Stimulated activated CD4-positive, alpha-beta T cell treated with anti-CD3 and anti-CD28 coated beads, Interleukin-4, amount 100 ng/mL, for 4 hours (primary cell): ENCODE results near the gene CNTD1.

Source experiments
- DNase-seq, 2 experiments: peaks; one replicate each; pipeline ENCODE4 v3.0.0-alpha.2; 2020

Gene CNTD1

DNA sequence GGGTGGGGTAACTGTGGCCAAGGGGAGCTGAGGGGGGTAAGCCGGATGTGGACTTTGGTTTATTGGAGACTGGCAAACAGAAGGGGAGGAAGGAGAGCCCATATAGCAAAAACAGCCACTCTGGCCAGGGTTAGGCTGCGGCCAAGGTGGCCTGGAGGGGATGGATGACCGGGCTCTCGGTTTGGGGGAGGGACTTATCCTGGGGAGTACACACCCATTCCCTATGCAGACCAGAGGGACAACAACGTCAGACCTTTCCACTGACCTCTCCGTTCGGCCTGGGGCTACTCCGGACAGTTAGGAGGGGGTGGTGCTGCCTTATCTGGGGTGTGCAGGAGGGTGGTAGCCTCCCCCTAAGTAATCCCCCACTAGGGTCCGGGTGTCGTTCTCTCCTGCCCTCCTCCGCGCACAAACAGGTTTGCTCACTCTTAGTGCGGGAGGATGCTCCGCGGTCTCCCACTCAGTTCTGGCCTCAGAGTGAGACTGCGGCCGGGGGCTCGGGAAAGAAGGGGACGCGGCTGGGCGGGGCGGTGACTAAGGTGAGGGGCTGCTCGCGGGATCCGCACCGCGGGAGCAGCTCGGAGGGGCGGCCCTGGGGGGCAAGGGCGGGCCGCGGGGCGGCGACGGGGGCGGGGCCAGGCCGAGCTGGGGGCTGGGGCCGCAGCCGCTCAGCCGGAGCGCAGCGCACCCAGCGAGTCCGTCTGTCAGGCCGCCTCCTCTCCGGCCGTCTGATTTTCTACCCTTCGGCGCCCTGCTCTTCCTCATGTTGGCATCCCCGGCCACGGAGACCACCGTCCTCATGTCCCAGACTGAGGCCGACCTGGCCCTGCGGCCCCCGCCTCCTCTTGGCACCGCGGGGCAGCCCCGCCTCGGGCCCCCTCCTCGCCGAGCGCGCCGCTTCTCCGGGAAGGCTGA lies 18.5 kb upstream of the CNTD1 start, which contains the start of gene WNK4:
Gene WNK4, plus strand, starts transcription at position 675 of the 915 bp plus-strand sequence. Its CDS starts 89 bp downstream, at position 764.
- no peak for DNase-seq

DNA sequence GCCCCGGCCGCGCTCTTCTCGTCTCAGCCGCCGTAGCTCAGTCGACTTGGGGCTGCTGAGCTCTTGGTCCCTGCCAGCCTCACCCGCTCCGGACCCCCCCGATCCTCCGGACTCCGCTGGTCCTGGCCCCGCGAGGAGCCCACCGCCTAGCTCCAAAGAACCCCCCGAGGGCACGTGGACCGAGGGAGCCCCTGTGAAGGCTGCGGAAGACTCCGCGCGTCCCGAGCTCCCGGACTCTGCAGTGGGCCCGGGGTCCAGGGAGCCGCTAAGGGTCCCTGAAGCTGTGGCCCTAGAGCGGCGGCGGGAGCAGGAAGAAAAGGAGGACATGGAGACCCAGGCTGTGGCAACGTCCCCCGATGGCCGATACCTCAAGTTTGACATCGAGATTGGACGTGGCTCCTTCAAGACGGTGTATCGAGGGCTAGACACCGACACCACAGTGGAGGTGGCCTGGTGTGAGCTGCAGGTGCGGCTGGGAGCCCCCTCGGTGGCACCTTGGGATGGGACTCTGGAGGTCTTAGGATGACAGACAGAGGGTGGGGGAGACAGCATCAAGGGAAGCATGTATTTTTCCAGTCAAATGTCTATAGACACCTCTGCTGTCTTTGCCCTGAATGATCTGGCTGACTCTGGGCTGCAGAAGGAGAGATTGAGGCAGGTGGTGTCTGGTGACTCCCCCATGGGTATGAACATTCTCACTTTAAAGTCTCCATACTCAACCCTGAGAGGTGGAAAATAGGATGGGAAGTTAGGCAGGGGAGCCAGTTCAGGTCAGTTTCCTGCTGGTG lies 17.6 kb upstream of the CNTD1 start:
- no peak for DNase-seq

DNA sequence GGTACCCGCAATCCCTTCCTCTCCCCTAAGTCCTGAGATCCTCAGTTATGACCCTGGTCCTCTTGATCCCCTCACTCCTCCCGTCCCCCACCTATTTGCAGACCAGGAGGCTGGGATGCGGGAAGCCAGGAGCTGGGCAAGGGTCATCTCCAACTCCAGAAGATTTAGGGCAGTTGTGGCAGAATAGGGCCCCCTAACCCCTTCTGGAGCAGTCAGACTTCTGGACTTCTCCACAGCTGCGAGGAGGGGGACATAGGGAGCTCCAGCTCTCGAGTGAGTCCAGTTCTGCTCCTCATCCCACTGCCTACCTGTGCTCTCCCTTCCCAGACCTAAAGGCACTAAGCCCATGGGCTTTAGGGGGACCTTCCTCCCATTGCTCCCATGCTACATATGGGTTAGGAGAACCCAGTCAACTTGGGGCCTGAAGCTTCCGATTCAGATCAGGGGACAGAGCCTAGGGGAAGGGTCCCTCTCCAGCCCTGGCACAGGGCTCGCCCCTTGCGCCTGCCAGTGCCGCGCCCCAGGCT lies 17.0 kb upstream of the CNTD1 start:
- DNase-seq: no peak

DNA sequence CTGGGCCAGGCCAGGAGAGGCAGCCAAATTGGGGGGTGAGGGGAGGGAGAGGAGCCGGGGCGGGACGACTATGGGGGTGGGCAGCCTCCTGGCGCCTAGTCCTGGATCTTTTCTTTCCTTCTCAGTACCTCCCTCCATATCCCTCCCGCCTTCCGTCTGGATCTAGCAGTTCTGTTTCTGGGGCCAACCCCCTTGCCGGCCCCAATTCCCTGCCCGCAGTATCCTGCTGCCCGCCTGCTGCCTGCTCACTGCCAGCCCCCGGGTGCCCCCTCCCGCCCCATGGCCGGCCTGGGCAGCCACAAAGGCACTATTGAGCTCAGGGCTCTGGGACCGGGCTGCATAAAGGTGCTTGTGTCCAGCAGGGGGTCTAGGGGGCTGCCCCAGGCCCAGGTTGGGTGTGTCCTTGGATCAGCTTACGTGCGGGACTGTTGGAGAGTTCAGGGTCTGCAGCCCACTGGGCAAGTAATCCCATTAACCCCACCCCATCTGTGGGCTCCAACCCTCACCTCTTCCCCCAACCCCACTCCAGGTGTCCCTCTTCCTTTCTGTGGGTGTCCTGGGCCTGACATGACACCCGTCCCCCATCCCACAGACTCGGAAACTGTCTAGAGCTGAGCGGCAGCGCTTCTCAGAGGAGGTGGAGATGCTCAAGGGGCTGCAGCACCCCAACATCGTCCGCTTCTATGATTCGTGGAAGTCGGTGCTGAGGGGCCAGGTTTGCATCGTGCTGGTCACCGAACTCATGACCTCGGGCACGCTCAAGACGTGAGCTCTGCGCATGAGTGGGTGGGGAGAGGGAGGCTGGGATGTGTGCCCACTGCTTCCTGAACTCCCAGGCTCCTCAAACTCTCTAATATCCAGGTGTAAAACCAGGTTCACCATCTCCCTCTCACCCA lies 16.2 kb upstream of the CNTD1 start:
- DNase-seq: no peak

DNA sequence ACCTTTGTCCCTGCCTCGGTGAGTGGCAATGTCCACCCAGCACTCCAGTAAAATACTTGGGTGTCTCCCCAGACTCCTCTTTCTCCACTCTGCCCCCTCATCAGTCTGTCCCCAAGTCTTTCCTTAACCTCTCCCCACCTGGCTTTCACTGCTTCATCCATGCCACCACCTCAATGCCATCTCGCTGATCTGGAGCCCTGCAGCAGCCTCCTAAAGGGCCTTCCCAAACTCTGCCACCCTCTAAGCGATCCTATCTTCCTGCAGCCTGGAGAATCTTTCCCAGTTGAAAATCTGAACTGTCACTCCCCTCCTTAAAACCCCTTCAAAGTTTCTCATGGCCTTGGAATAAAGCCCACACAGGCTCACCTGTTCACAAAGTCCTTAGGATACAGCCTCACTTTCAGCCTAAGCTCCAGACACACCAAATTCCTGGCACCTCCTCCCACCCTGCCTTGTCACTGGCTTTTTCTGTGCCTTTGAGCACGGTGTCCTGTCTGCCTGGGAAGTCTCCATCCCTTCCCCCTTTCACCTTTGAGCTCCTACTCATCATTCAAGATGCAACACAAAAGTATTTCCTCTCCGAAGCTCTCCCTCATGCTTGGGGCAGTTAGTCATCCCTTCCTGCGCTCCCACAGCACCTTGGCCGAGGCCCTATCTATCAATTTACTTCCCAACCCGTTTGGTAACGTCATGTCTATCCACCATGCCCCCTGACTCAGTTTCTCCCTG lies 15.4 kb upstream of the CNTD1 start:
- no peak for DNase-seq

DNA sequence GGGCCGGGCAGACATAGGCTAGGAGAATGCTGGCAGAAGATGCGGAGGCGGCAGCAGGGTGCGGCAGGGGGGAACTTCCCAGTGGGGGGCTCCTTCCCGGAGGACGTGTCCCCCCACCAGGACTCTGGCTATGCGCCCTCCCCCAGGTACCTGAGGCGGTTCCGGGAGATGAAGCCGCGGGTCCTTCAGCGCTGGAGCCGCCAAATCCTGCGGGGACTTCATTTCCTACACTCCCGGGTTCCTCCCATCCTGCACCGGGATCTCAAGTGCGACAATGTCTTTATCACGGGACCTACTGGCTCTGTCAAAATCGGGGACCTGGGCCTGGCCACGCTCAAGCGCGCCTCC lies 14.9 kb upstream of the CNTD1 start:
- no peak for DNase-seq

DNA sequence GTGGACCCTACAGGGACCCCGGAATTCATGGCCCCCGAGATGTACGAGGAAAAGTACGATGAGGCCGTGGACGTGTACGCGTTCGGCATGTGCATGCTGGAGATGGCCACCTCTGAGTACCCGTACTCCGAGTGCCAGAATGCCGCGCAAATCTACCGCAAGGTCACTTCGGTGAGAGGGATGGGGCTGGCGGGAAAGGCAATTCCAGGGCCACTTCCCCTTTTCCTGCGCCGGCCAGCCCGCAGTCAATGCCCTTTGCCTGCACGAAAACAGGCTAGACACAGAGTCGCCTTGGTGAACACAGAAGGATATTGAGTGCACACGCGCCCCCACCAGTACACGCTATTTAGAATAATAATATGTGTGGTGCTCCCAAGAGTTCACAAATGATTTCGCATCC lies 14.3 kb upstream of the CNTD1 start:
- no peak for DNase-seq

DNA sequence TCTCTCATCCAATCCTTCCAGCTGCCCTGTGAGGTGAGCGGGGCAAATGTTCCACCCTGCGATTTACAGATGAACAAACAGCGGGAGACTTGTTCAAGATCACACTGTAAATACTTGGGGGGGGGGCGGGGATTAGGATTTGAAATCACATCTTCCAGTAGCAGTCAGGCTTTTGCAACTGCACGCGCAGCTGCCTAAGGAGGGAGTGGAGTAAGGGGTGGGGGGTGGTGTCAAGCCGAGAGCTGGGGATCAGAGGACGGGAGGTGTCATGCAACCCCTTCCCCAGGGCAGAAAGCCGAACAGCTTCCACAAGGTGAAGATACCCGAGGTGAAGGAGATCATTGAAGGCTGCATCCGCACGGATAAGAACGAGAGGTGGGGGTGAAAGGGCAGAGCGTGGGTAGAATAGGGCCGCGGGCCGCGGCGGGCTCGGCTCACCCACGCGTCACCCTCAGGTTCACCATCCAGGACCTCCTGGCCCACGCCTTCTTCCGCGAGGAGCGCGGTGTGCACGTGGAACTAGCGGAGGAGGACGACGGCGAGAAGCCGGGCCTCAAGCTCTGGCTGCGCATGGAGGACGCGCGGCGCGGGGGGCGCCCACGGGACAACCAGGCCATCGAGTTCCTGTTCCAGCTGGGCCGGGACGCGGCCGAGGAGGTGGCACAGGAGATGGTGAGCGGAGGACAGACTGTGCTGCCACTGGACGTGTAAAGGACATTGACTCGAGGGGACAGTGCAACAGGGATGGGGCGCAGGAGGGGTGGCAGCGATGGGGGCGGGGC lies 13.7 kb upstream of the CNTD1 start:
- DNase-seq: peak in 1 of 2 experiments; percentile 47

DNA sequence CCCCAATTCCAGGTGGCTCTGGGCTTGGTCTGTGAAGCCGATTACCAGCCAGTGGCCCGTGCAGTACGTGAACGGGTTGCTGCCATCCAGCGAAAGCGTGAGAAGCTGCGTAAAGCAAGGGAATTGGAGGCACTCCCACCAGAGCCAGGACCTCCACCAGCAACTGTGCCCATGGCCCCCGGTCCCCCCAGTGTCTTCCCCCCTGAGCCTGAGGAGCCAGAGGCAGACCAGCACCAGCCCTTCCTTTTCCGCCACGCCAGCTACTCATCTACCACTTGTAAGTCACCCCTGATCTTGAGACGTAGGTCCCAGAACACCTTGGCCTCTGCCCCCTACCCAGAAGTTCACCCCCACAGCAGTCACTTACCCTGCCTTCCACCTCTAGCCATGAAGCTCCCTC lies 11.4 kb upstream of the CNTD1 start:
- no peak for DNase-seq

DNA sequence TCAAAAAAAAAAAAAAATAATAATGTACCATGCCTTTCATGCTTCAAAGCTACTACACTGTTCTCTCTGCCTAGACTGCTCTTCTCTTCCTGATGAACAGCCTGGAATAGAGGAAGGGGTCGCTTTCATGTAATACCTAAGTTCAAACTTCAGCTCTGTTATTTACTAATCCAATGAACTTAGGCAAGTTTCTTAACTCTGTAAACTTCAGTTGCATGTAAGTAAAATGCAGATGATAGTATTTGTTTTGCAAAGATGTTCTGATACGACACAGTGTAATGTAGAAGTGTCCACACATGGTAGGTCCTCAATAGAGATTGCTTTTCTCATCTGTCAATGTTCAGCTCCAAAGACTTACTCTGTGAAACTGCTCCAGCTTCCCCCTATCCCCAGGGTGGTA lies 6.7 kb upstream of the CNTD1 start:
- no peak for DNase-seq

DNA sequence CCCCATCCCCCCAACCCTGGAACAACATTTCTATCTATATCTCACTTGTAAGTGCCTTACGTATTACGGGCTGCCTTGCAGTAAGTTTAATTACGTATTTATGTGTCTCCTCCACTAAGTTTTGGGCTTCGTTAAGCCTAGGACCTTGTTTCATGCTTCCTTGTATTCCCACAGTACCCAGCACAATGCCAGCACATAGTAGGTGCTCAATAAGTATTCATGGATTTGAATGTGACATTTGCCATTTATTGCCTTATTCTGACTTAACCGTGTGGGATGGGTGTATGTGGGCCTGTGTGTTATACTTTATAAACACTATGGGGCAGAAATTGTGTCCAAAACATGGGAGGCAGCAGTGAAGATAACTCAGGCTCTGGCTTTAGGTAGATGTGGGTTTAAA lies 6.1 kb upstream of the CNTD1 start:
- no peak for DNase-seq

DNA sequence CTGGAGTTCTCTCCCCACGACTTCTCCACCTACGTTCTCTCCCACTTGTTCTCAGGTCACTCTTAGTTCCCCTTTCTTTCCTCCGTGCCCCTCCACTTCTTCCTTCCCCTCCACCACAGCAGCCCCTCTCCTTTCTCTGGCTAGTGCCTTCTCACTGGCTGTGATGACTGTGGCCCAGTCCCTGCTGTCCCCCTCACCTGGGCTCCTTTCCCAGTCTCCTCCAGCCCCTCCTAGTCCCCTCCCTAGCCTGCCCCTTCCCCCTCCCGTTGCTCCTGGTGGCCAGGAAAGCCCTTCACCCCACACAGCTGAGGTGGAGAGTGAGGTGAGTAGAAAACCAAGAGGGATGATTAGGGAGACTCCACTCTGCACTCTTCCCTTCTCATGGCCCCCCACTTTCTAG lies 3.6 kb upstream of the CNTD1 start:
- DNase-seq: no peak

DNA sequence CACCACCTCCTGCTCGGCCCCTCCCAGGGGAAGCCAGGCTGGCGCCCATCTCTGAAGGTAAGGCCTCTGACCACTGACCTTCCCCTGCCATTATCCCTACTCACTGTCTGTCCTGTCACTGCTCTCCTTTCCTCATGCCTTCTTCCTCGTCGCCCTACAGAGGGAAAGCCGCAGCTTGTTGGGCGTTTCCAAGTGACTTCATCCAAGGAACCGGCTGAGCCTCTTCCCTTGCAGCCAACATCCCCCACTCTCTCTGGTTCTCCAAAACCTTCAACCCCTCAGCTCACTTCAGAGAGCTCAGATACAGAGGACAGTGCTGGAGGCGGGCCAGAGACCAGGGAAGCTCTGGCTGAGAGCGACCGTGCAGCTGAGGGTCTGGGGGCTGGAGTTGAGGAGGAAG lies 3.2 kb upstream of the CNTD1 start:
- DNase-seq: no peak

DNA sequence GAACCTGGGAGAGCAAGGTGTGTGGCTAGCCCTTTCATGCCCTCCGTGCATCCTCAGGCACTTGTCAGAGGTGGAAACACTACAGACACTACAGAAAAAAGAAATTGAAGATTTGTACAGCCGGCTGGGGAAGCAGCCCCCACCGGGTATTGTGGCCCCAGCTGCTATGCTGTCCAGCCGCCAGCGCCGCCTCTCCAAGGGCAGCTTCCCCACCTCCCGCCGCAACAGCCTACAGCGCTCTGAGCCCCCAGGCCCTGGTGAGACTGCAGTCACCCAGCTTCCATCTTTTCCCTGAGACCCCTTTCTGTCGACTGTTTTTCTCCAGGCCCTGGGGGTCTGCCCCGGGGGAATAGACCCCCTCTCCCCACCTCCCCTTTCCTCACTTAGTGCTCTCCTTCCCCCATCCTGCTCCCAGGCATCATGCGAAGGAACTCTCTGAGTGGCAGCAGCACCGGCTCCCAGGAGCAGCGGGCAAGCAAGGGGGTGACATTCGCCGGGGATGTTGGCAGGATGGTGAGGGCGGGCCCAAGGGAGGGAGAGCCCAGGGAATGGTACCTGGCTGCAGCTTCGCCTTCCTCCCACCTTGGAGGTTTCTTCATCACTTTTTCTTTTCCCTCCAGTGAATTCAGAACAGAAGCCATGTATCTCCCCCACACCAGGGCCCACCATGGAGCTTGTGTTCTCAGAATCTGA lies 2.4 kb upstream of the CNTD1 start:
- DNase-seq: no peak

DNA sequence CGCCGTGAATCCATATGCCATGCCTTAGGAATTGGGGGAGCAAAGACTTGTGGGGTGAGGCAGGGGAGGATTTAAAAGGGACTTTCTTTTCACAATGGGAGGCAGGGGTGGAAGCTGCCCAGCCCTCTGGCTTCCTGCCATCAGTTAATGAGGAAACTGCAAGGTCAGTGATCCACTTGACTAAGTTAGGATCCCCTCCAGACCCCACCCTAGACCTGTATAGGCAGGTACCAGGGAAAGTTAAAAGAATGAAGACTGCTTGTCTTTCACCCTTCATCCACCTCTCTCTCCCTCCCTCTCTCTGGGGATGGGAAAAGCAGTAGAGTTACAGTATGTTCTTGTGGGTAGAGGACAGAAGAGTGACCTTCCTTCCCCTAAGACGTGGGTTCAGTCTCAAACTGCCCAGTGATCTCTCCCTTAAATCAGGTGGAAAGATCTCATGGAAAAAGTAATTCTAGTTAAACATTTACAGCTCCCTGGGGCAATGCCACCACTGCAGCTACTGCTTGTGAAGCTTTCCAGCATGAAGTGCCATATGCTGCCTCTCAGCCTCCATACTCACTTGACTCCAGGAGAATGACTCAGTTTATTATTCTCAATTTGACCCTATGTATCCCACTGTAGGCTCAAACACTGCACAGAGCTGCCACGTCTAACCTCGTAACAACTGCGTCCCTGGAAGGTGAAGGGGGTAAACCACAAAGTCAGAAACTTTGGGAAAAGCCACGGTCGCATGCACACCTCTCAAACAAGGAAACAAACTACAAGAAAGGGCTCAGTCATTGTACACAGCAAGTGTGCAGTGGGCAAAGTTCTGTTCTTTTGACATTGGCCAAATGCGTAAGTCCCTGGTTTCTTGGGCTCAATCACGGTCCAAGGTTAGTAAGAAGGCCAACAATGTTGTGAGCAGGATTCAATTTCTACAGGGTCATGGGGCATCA lies 1.3 kb upstream of the CNTD1 start:
- no peak for DNase-seq

DNA sequence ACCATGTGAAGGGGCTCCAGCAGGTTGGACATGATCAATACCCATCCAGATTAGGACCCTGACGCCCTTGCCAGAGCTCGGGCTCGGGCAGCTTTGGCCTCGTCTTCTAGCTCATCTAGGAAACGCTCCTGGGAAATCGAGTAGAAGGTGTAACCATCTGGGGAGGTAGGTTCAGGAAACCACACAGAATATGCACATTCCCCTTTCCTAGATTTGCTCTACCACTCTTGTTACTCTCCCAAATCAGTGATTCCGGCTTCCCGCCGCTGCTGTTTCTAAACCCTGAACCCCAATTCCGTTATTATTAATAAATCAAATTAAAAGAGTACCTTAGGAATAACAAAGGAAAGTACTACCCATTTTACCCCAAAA lies 664 bp upstream of the CNTD1 start:
- DNase-seq: no peak

DNA sequence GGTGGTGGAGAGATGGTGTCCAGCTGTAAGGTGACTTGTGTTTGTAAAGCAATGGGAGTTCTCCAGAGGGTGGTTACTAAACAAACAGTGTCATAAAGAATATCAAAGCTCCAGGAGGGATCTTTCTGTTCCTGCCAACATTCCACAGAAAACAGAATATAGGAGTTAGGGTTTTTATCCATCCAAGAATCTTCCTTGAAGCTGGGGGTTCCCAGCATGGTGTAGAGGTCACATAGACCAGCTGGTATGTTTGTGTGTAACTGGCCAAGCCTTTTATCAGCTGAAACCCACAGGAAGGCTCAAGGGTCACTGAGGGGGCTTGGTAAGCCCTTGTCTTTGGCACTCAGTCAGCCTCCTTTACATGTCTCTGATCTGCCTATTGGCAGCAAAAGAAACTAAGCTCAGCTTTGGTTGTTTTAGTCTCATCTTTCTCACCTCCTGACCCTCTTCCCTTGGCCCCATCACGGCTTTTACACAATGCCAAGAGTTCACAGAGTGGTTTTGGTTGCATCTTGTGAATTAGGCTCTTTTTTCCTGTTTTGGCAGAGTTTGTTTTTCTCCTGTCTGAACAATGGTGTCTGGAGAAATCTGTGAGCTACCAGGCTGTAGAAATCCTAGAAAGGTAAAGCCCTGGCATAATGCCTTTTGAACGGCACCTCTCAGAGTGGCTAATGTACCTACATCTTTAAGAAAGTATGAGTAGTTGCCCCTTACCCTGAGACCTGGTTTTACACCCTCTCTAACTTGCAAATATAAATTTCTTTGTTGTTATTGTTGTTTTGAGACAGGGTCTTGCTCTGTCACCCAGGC lies 4.6 kb downstream of the CNTD1 start:
- no peak for DNase-seq

DNA sequence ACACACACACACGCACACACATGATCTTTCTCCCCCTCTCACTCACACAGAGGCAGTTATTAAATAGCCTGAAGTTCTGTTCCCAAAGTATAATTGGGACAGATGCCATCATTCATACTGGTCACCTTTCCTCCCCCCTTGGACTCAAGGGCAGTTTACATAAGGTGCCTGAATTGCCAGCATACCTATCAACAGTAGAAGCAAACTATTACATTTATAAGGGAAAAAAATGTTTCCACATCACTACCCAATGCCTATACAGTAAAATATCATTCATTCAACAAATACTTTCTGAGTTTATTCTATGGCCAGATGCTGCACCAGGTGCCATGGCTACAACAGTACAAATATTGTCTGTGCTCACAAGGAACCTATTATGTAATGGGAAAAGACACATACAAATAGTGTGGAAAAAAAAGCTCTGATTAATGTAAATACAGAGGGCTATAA lies 6.3 kb downstream of the CNTD1 start:
- no peak for DNase-seq

DNA sequence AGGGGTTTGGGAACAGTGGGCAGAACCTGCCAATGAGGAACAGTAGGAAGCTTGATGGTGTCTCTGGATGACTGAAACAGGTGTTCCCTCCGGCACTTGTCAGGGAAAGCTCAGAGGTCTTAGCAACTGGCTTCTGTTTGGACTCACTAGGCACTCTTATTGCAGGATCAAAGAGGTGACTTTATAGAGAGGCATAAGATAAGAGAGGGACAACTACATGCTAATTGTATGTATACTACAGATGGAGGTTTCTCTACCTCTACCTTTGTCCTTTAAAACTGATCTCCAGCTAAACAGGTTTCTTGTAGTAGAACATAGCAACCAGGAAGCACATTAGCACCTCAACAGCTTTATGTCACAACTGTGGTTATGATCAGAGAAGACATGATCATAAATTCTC lies 7.6 kb downstream of the CNTD1 start:
- DNase-seq: no peak
